RWPE1 (cell line): ENCODE results near the gene CIAO2A.
"Not testable (repeated sequence)": the region's sequence is repeated elsewhere in the genome, so short reads cannot be mapped to it uniquely, and the experiment has no call there.

Source experiments
- CTCF ChIA-PET: fragments of 350-600 bp; sonication (Branson Sonifier 250); formaldehyde crosslinking; extraction: SDS; loops from one replicate; lab custom pipeline; 2021; lab: Yijun Ruan, JAX
- POLR2A ChIA-PET: fragments of 400-600 bp; formaldehyde crosslinking; extraction: SDS; loops from one replicate; lab custom pipeline; 2020; ENCODE audit warnings: antibody characterized with exemption; ENCODE audit not compliant: low non-redundant PET; lab: Yijun Ruan, JAX
- DNase-seq: peaks from one replicate; pipeline ENCODE4 v3.0.0; 2012; ENCODE audit warnings: low spot score
- H3K27ac ChIP-seq: fragments of 450-650 bp; 2 replicates; pipeline ENCODE4 v1.5.1; 2017
- TF ChIP-seq, protein P1 (sequence below): fragments of 450-650 bp; conservative IDR thresholded peaks from 2 replicates; pipeline ENCODE4 v1.5.1; 2017; ENCODE audit warnings: low read depth, mild to moderate bottlenecking

CIAO2A gene

DNA sequence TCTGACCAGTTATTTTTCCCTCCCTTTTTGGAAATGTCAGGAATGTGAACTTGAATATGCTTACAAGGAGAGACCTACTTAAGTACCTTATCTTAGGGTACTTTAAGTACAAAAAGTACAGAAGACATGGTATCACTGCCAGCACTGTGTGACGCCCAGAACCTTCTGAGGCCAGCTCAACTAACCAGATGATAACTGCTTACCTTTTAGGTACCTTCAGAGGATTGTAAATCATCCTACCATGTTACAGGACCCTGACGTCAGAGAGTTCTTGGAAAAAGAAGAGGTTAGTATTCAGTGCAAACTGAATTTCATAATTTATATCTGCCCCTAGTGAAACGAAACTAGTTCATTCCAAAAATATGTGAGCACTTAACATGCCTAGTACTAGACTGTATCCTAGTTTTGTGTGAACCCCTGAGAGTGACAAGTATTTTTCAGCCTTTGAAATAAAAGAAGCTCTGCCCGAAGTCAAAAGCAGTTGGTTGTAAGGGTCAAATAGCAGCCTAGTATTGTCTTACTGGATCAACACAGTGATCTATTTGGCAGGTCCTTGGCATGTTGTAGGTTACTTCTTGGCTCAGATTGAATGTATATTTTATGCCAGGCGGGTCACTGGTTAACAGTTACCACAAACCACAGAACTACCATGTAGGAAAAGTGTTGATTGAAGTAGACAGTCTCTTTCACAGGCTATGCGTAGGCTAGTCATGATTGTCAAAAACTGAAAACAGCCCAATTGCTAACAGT lies 34.1 kb upstream of the CIAO2A start:
- POLR2A ChIA-PET = no interaction called here
- no peak overlapping the region for H3K27ac ChIP-seq
- DNase-seq = no peak
- TF ChIP-seq, protein P1, sequence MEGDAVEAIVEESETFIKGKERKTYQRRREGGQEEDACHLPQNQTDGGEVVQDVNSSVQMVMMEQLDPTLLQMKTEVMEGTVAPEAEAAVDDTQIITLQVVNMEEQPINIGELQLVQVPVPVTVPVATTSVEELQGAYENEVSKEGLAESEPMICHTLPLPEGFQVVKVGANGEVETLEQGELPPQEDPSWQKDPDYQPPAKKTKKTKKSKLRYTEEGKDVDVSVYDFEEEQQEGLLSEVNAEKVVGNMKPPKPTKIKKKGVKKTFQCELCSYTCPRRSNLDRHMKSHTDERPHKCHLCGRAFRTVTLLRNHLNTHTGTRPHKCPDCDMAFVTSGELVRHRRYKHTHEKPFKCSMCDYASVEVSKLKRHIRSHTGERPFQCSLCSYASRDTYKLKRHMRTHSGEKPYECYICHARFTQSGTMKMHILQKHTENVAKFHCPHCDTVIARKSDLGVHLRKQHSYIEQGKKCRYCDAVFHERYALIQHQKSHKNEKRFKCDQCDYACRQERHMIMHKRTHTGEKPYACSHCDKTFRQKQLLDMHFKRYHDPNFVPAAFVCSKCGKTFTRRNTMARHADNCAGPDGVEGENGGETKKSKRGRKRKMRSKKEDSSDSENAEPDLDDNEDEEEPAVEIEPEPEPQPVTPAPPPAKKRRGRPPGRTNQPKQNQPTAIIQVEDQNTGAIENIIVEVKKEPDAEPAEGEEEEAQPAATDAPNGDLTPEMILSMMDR = no peak
- CTCF ChIA-PET = no interaction called here

DNA sequence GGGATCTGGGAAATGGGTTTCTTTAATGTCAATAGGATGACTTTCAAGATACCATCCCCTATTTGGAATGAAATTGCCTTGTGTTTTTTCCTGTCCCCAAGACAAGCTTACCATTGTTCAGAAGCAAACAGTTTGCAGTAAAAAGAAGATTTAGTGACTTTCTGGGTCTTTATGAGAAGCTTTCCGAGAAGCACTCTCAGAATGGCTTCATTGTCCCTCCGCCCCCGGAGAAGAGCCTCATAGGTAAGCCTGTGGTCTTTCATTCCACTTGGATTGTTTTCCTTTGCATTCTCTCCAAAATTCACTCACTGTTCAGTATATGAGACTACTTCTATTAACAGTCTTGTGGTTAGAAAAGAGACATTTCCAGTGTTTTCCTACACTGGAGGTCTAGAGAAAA lies 32.3 kb upstream of the CIAO2A start:
- CTCF ChIA-PET = interaction anchor here (1.0 kb wide), 1 partner anchor 27 kb away, joined by 6 read pairs; no protein-coding TSS in a partner anchor
- TF ChIP-seq, protein P1 = no peak
- no peak overlapping the region for H3K27ac ChIP-seq
- DNase-seq = no peak
- POLR2A ChIA-PET = interaction anchor here (0.5 kb wide), 1 partner anchor 27 kb away, joined by 3 read pairs; no protein-coding TSS in a partner anchor

DNA sequence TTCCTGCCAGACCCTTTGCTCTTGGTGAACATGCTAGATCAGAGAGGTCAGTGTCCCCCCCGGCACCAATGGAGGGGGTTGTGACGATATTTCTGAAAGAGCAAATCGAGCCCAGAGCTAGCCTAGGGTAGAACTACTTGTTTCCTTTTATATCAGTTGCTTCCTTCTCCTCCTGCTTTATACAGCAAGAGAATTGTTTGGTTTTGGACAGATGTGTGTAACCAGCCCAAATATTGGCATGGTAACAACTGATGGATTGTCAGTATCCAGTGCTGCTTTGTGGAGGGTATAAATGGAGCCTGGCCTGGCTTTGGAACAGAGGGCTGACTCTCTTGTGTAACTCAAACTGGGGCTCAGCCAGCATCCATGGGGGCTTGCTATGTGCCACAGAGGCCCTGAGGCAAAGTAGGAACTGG lies 29.3 kb upstream of the CIAO2A start:
- CTCF ChIA-PET = interaction anchor here (0.6 to 1.0 kb wide), 2 partner anchors 8 to 10 kb away, joined by 3 to 8 read pairs; no protein-coding TSS in a partner anchor
- TF ChIP-seq, protein P1 = no peak
- no peak overlapping the region for H3K27ac ChIP-seq
- POLR2A ChIA-PET = no interaction called here
- DNase-seq = no peak

DNA sequence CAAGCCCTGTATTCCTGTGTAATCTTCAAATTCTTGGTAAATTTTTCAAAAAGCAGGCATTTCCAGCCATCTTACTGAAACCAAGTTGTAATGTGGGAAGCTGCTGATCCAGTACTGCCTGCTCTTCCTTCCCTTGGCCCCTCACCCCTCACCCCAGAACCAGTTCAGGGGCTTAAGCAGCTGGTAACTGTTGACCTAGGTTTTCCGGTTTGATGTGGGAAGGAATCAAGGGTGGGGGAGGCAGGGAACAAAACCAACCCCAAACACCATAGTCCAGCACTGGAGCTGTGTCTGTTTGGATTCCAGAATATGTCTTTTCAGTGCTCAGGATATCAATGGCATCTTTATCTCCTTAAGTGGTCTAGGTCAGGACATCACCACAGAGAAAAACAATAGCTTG lies 28.8 kb upstream of the CIAO2A start:
- H3K27ac ChIP-seq = no peak overlapping the region
- no peak for DNase-seq
- TF ChIP-seq, protein P1 = no peak
- POLR2A ChIA-PET = no interaction called here
- CTCF ChIA-PET = interaction anchor here (1.0 kb wide), 1 partner anchor 9 kb away, joined by 3 read pairs; no protein-coding TSS in a partner anchor

- no peak for DNase-seq
- H3K27ac ChIP-seq = no peak overlapping the region
- TF ChIP-seq, protein P1 = no peak
- POLR2A ChIA-PET = no interaction called here
- CTCF ChIA-PET = no interaction called here
These were observed 28.0 kb upstream of the CIAO2A start for GRCh38 chr15:64121614-64122013.

DNA sequence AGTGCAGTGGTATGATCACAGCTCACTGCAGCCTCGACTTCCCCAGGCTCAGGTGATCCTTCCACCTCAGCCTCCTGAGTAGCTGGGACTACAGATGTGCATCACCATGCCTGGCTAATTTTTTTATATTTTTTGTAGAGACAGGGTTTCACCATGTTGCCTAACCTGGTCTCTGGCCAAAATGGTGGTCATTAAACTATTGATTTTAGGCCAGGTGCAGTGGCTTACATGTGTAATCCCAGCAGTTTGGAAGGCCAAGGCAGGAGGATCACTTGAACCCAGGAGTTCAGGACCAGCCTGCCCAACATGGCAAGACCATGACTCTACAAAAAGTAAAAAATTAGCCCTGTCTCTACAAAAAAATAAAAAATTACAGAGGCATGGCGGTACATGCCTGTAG lies 26.7 kb upstream of the CIAO2A start:
- POLR2A ChIA-PET, DNase-seq, CTCF ChIA-PET, H3K27ac ChIP-seq: not testable (repeated sequence)
